Activated T-cell treated with anti-CD3 and anti-CD28 coated beads for 48 hours (primary cell): ENCODE data around the gene HIPK2.
"Not testable (repeated sequence)": the region's sequence is repeated elsewhere in the genome, so short reads cannot be mapped to it uniquely, and the experiment has no call there.

Experiments
- DNase-seq: peaks from one replicate; pipeline ENCODE4 v3.0.0-alpha.2; 2020; ENCODE audit warnings: low read depth

HIPK2 gene

GRCh38 chr7:139566736-139567646 is 210.8 kb downstream of the HIPK2 start:
- no peak for DNase-seq

GRCh38 chr7:139566075-139566474 is 211.7 kb downstream of the HIPK2 start:
- no peak for DNase-seq

GRCh38 chr7:139563856-139564255 is 213.9 kb downstream of the HIPK2 start:
- no peak for DNase-seq

- DNase-seq, result no peak
These were observed 214.7 kb downstream of the HIPK2 start for GRCh38 chr7:139562961-139563565.

DNA sequence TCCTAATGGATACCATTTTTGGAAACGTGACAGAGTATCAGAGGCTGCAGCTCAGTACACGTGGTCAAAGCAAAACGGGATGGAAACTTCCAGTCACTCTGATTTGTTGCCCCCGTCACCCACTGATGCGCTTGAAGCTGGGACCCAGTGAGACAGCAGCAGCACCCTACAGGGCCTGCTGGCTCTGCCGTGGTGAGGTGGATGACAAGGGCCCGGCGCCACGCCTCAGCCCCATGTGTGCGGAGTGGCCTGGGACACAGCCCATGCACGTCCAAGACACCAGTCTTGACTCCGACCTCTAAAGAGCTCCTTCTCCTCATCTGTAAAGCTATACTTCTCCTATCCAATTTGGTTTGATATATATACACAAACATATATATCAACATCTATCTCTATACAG is 215.3 kb downstream of the HIPK2 start:
- no peak for DNase-seq

DNA sequence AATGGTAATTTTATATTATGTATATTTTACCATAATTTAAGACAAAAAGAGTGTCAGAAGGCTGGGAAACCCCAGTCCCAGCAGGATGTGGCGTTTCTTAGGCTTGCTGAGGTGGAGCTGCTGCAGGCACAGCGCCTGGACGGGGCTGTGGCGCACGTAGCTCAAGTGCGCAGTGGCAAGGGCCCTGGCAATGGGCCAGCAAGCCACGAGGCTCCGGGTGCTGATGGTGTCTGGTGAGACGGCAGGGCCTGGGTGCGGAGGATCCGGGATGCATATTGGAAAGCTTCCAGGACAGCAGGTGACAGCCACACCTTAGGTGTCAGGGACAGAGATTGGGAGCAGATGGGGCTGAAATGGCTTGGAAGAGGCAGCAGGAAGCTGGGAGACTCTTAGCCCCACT is 217.1 kb downstream of the HIPK2 start:
- DNase-seq, result no peak

DNA sequence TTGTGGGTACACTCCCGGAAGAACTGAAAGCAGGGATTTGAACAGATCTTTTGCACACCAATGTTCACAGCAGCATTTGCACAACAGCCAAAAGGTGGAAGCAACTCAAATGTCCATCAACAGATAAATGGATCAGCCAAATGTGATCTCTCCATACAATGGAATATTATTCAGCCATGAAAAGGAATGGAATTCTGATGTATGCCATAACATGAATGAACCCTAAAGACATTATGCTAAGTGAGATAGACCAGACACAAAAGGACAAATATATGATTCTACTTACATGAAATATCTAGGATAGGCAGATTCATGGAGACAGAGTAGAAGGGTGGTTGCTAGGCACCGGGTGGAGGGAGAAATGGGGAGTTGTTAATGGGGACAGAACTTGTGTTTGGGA is 217.6 kb downstream of the HIPK2 start:
- DNase-seq, result no peak

- no peak for DNase-seq
These were observed 218.3 kb downstream of the HIPK2 start for GRCh38 chr7:139559364-139560105.

GRCh38 chr7:139557857-139558581 is 219.8 kb downstream of the HIPK2 start:
- DNase-seq, result no peak

DNA sequence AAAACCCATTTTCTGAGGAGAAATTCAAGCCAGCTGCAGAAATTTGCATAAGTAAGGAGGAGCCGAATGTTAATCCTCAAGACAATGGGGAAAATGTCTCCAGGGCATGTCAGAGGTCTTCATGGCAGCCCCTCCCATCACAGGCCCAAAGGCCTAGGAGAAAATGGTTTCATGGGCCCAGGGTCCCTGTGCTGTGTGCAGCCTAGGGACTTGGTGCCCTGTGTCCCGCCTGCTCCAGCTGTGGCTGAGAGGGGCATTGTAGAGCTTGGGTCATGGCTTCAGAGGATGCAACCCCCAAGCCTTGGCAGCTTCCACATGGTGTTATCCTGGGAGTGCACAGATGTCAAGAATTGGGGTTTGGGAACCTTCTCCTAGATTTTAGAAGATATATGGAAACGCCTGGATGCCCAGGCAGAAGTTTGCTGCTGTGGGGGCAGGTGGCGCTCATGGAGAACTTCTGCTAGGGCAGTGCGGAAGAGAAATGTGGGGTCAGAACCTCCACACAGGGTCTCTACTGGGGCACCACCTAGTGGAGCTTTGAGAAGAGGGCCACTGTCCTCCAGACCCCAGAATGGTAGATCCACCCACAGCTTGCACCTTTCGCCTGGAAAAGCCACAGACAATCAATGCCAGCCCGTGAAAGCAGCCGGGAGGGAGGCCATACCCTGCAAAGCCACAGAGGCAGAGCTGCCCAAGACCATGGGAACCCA is 223.7 kb downstream of the HIPK2 start:
- not testable (repeated sequence) for DNase-seq

DNA sequence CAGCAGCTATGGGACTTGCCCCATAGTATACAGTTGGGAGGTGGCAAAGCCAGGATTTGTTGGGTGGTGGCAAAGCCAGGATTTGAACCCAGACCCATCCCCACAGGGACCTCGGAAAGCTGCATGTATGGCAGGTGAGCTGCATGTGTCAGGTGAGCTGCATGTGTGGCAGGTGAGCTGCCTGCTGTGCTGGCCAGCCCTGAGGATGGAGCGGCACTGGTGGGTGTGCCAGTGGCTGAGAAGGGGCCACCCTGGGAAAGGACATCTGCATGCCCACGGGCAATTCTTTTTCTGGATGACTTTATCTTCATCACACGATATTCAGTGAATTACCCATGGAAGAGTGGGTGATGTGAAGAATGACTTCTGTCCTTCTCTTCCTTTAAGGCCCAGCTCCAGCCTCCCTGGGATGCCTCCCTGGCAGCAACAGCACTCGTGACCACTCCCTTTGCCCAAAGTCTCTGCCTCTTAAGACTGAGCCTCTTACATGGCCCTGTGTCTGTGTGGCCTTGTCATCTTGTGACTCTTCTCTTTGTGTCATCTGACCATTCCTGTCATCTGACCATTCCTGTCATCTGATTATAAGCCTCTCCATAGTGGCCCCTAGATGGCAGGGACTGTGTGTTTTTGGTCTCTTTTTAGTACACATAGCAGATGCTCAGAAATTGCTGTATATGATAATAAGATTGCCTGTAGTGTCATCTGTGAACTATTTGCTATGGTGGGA is 229.3 kb downstream of the HIPK2 start:
- no peak for DNase-seq

GRCh38 chr7:139544645-139545044 is 233.2 kb downstream of the HIPK2 start:
- no peak for DNase-seq

DNA sequence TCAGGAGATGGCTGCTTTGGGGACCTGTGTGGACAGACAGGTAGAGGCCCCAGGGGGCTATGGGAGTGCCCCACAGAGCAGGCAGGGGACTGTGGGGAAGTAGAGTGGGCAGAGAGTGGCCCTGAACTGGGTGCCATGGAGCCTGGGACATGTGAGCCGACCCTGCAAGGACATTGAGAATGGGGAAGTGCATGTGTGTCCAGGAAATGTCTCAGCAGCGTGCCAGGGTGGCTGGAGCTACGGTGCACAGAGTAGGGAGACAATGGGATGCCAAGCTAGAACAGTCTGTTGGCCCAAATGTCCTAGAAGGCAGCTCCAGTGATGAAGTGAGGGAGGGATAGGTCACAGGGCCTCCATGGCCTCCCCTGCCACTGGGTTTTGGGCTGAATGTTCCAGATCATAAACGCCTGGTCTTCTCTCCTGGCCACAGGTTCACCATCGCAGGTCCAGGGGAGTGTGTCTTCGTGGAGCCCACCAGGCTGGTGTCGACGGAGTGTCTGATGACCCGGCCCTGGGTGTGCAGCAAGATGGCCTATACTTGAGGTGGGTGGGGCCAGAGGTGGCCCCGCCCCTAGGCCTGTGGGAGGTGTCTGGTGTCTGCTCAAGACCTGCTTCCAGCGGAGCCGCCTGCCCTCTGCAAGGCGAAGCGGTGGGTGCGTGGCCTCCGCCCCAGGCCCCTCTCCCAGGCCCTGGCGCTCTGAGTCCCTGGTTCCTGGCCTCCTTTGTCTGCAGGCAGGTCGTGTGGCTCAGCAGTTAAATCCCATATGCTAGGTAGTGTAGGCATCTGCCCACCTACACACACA is 233.8 kb downstream of the HIPK2 start:
- no peak for DNase-seq

DNA sequence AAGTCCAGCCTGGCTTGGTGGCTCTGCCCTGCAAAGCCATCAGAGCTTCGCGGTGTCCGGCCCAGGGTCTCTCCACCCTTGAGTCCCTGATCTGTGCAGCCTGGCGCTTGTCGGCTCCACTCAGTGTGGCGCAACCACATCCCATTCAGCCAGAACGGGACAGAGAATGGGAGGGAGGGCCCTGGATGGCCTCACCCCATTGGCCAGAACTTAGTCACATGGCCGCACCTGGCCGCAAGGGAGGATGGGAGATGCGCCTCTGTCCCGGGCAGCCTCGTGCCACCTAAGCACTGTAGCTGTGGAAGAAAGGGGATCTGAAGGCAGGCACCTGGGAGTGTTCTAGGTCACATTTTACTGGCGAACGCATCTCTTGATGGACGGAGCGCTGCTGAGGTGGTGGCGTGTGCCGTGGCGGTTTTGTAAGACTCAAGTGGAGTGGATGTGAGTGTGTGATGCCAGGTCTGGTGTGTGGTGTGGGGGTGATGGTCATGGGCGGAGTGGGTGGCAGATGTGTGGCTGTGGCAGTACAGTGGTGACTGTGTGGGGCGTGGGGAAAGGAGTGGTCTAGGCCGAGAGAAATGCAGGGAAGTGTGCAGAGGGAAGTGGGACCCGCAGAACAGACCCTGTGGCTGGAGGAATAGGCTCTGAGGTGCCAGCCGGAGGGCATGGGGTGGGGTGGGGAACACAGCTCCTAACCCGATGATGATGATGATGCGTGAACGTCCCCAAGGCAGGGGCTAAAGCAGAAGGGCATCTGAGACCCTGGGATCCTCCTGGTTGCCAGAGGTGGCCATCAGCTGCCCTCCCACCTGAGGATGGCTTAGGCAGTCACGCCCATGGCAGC is 235.3 kb downstream of the HIPK2 start:
- DNase-seq, result no peak

- no peak for DNase-seq
These were observed 236.0 kb downstream of the HIPK2 start for GRCh38 chr7:139541600-139542307.

DNA sequence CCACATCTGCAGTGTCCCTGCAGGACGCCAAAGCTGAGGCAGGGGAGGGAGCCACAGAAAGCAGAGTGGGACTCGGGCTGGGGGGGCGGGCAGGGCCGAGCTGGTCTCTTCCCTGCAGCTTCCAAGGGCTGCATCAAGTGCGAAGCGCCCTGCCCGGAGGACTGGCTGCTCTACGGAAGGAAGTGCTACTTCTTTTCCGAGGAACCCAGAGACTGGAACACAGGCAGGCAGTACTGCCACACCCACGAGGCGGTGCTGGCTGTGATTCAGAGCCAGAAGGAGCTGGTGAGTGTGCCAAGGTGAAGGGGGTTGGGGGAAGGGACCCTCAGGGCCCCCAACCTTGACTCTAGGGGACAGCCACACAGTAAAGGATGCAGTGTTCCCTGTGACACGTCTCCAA is 237.6 kb downstream of the HIPK2 start:
- DNase-seq, result no peak

DNA sequence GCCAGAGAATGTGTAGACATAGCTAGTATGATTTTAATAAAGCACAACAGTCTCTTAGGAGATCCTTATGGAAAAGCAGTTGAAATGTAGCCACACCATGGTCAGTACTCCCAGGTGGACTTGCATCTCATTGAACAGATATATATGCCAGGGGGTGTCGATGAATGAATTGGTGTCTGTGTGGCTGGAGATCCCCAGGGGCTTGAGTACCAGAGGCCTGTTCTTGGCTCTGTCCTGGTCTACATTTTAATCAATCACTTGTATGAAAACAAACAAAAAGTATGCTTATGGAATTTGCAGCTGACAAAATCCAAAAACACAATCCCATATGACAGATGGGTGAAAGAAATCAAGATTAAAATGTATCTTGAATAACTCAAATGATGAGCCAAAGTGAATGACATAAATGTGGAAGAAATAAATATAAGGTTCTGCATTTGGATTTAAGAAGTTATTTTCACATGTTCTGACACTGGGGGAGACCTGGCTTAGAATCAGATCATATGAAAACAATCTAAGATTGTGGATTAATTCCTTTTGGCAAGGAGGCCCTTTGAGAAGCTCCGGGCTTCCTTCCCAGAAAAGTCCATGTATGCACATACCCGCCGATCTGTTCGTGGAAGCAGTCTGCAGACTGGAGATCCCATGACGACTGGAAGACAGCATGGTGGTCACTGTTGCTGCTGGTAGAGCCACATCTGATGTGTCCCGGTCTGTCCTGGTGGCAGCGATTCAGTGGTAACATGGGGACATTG is 238.7 kb downstream of the HIPK2 start:
- no peak for DNase-seq

- no peak for DNase-seq
These were observed 241.6 kb downstream of the HIPK2 start for GRCh38 chr7:139536152-139536551.
